ENCODE results near the gene PTF1A. TPM values are rescaled to one million over a fixed set of nuclear protein-coding genes. Genes with fewer than 3 reads are reported as not detected.
A peak's percentile ranks its signal among the peaks of the same experiment; 100 is the strongest.

The PTF1A gene
- total and polyA plus RNA-seq, 9 of the 15 experiments (the other 6 are each of a cell fraction or from before 2014, with no cell fraction given), result not detected

DNA sequence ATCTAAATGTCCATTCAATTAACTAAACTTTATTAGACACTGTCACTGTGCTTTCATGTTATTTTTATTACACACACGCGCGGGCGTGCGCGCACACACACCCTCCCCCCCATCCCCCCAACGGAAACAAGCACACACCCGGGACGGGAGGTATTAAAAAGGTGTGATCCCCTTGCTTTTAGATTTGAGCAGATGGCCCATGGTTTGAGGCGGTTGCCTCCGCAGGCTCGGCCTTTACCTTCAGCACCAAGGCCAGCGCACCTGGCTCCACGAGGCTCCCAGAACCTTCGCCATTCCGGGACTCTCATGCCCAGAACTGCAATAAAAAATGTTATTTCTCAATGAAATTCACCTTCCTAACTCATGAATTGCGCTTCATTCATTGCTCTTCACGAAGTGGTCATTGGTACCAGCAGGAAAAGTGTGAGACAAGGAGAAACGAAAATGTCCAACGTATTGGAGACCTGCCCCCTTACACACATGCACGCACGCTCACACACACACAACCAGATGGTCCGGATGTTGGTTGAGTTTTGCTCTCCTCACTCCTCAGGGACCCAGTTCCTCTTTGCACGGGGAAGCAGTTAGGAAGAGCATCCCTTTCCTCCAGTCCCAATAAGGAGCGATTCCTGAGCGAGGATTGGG lies 20.8 kb upstream of the PTF1A start:
- in situ Hi-C loops (cut with MboI), result loop anchor here (25.0 kb wide), 1 partner anchor 1341 kb away; no protein-coding TSS in a partner anchor
- FAIRE-seq, result no peak
- H3K4me2 ChIP-seq (ENCODE audit: insufficient read depth, low read length), result no peak overlapping the region
- no peak overlapping the region for H3K4me3 ChIP-seq
- H3K4me1 ChIP-seq (replicated peaks in 1 of 2; ENCODE audit: control insufficient read depth in 2 of 2, insufficient read depth in 2 of 2, low read length in 2 of 2), result peaks cover 0 to 22% of the 10 kb centered on the region in 2 experiments; a peak in 2 of 5 replicates
- peaks cover 2 to 31% of the 10 kb centered on the region in 2 experiments for H3K27me3 ChIP-seq (ENCODE audit: control insufficient read depth in 2 of 2, insufficient read depth in 2 of 2, low read length in 2 of 2)
- no peaks in the 10 kb centered on the region for H3K36me3 ChIP-seq (ENCODE audit: control insufficient read depth, insufficient read depth, low read length)
- H3K27ac ChIP-seq (ENCODE audit: extremely low read depth, low read depth, low read length), result no peak overlapping the region
- ATAC-seq, result peak; percentile 75
- H2AFZ ChIP-seq (ENCODE audit: low read depth, low read length), result no peak overlapping the region
- H3K9ac ChIP-seq (ENCODE audit: insufficient read depth in 1 of 2, low read depth in 2 of 2, low read length in 2 of 2), result no peak overlapping the region
- intact Hi-C loops (cut with micrococcal nuclease), result no loop called here
- WGBS (ENCODE audit: insufficient coverage, low coverage, missing lambda C conversion rate), result 15% methylated on average over 26 of the region's 26 CpGs
- H4K20me1 ChIP-seq (replicated peaks; ENCODE audit: control insufficient read depth, insufficient read depth, low read length), result peaks cover 4% of the 10 kb centered on the region; the same call in 1 of the 2 replicates
- no TSS peak for BruUV-seq (replicated peaks)
- peak; percentile 32 to 46 (median 40) for DNase-seq (ENCODE audit: extremely low read depth in 1 of 4, low spot score in 3 of 4)
- no peaks in the 10 kb centered on the region for H3K79me2 ChIP-seq (ENCODE audit: control insufficient read depth, insufficient read depth, low read length)
- CTCF ChIA-PET (ENCODE audit: low intra/inter-chr PET ratio), result no interaction called here
- POLR2A ChIA-PET, result no interaction called here
- H3K9me3 ChIP-seq (replicated peaks; ENCODE audit: control insufficient read depth, insufficient read depth, low read depth, low read length), result no peaks in the 10 kb centered on the region
- H3K9me1 ChIP-seq (ENCODE audit: control insufficient read depth, insufficient read depth, low read length), result no peaks in the 10 kb centered on the region
- TF ChIP-seq RCOR1 (IDR thresholded peaks at IDR 0.05; ENCODE audit: borderline replicate concordance in 1 of 2, low read depth in 2 of 2, low read length in 2 of 2) (peak in 1 of 2 experiments; percentile 12; a peak in 1 of 4 replicates), HNRNPK (IDR thresholded peaks at IDR 0.05; ENCODE audit: low read depth, low read length, poor library complexity, severe bottlenecking) (no peak), NFE2L1 (tag; IDR thresholded peaks at IDR 0.05; ENCODE audit: borderline replicate concordance, low read depth) (no peak)
- TF ChIP-seq, protein P1, sequence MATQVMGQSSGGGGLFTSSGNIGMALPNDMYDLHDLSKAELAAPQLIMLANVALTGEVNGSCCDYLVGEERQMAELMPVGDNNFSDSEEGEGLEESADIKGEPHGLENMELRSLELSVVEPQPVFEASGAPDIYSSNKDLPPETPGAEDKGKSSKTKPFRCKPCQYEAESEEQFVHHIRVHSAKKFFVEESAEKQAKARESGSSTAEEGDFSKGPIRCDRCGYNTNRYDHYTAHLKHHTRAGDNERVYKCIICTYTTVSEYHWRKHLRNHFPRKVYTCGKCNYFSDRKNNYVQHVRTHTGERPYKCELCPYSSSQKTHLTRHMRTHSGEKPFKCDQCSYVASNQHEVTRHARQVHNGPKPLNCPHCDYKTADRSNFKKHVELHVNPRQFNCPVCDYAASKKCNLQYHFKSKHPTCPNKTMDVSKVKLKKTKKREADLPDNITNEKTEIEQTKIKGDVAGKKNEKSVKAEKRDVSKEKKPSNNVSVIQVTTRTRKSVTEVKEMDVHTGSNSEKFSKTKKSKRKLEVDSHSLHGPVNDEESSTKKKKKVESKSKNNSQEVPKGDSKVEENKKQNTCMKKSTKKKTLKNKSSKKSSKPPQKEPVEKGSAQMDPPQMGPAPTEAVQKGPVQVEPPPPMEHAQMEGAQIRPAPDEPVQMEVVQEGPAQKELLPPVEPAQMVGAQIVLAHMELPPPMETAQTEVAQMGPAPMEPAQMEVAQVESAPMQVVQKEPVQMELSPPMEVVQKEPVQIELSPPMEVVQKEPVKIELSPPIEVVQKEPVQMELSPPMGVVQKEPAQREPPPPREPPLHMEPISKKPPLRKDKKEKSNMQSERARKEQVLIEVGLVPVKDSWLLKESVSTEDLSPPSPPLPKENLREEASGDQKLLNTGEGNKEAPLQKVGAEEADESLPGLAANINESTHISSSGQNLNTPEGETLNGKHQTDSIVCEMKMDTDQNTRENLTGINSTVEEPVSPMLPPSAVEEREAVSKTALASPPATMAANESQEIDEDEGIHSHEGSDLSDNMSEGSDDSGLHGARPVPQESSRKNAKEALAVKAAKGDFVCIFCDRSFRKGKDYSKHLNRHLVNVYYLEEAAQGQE (IDR thresholded peaks at IDR 0.05; ENCODE audit: borderline replicate concordance), result peak; percentile 98
- TF ChIP-seq, protein P1 (CRISPR knock-in tag; IDR thresholded peaks at IDR 0.05; ENCODE audit: low read depth), result peak; percentile 92
- TF ChIP-seq, protein P2, sequence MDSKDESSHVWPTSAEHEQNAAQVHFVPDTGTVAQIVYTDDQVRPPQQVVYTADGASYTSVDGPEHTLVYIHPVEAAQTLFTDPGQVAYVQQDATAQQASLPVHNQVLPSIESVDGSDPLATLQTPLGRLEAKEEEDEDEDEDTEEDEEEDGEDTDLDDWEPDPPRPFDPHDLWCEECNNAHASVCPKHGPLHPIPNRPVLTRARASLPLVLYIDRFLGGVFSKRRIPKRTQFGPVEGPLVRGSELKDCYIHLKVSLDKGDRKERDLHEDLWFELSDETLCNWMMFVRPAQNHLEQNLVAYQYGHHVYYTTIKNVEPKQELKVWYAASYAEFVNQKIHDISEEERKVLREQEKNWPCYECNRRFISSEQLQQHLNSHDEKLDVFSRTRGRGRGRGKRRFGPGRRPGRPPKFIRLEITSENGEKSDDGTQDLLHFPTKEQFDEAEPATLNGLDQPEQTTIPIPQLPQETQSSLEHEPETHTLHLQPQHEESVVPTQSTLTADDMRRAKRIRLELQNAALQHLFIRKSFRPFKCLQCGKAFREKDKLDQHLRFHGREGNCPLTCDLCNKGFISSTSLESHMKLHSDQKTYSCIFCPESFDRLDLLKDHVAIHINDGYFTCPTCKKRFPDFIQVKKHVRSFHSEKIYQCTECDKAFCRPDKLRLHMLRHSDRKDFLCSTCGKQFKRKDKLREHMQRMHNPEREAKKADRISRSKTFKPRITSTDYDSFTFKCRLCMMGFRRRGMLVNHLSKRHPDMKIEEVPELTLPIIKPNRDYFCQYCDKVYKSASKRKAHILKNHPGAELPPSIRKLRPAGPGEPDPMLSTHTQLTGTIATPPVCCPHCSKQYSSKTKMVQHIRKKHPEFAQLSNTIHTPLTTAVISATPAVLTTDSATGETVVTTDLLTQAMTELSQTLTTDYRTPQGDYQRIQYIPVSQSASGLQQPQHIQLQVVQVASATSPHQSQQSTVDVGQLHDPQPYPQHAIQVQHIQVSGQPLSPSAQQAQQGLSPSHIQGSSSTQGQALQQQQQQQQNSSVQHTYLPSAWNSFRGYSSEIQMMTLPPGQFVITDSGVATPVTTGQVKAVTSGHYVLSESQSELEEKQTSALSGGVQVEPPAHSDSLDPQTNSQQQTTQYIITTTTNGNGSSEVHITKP (IDR thresholded peaks at IDR 0.05; ENCODE audit: partially characterized antibody), result no peak
